Activated CD8-positive, alpha-beta memory T cell treated with anti-CD3 and anti-CD28 coated beads, Interleukin-2, amount 50 U/mL, for 48 hours (primary cell): ENCODE measurements around the gene TBC1D5.

ENCODE experiments used
- DNase-seq: peaks from one replicate; pipeline ENCODE4 v3.0.0-alpha.2; 2020

The TBC1D5 gene

GRCh38 chr3:17122758-17123157 lies 619.7 kb downstream of the TBC1D5 start:
- peak; percentile 33 for DNase-seq

GRCh38 chr3:17121336-17121735 lies 621.1 kb downstream of the TBC1D5 start:
- DNase-seq, result no peak

- DNase-seq, result no peak
These were observed 622.3 kb downstream of the TBC1D5 start for GRCh38 chr3:17120115-17120514.

- DNase-seq, result no peak
These were observed 623.0 kb downstream of the TBC1D5 start for GRCh38 chr3:17119201-17120072.

GRCh38 chr3:17118771-17119170 lies 623.7 kb downstream of the TBC1D5 start:
- no peak for DNase-seq

GRCh38 chr3:17116007-17116600 lies 626.3 kb downstream of the TBC1D5 start:
- DNase-seq, result no peak

GRCh38 chr3:17115186-17115585 lies 627.2 kb downstream of the TBC1D5 start:
- DNase-seq, result no peak

- no peak for DNase-seq
These were observed 630.8 kb downstream of the TBC1D5 start for GRCh38 chr3:17111586-17111985.

- DNase-seq, result no peak
These were observed 631.6 kb downstream of the TBC1D5 start for GRCh38 chr3:17110660-17111396.
